ENCODE data around the gene TRIM58. TPM values are rescaled to one million over a fixed set of nuclear protein-coding genes. Genes with fewer than 3 reads are reported as not detected.

The TRIM58 gene
- total RNA-seq, 1 experiment from 2014 or later: not detected

DNA sequence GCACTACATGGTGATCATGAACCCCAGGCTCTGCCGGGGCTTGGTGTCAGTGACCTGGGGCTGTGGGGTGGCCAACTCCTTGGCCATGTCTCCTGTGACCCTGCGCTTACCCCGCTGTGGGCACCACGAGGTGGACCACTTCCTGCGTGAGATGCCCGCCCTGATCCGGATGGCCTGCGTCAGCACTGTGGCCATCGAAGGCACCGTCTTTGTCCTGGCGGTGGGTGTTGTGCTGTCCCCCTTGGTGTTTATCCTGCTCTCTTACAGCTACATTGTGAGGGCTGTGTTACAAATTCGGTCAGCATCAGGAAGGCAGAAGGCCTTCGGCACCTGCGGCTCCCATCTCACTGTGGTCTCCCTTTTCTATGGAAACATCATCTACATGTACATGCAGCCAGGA is 39.0 kb downstream of the TRIM58 start:
- Histone ChIP-seq H4K20me1 (ENCODE audit: insufficient read depth) (no peaks in the 10 kb centered on the region), H3K4me2 (ENCODE audit: low read length) (no peak overlapping the region), H3K79me2 (ENCODE audit: insufficient read depth, low read length) (no peaks in the 10 kb centered on the region), H3K4me1 (ENCODE audit: control insufficient read depth in 1 of 2, insufficient read depth in 2 of 2, low read length in 2 of 2) (no peaks in the 10 kb centered on the region), H3K9me2 (ENCODE audit: insufficient read depth) (no peaks in the 10 kb centered on the region), H3K9me3 (ENCODE audit: control insufficient read depth in 1 of 2, insufficient read depth in 1 of 2, low read depth in 1 of 2, low read length in 2 of 2) (peaks cover 0 to 9% of the 10 kb centered on the region in 2 experiments; a peak in 1 of 4 replicates), H2AFZ (ENCODE audit: low read depth, low read length, poor library complexity, severe bottlenecking) (no peak overlapping the region), H3K36me3 (ENCODE audit: control insufficient read depth in 1 of 2, insufficient read depth in 2 of 2, low read length in 2 of 2) (no peaks in the 10 kb centered on the region), H3K9ac (ENCODE audit: low read length) (no peak overlapping the region), H3K27me3 (ENCODE audit: insufficient read depth, low read length) (no peaks in the 10 kb centered on the region), H3K27ac (ENCODE audit: low read depth, low read length) (no peak overlapping the region), H3K4me3 (replicated peaks in 1 of 2; ENCODE audit: low read depth in 1 of 2, low read length in 2 of 2) (no peak overlapping the region)
- TF ChIP-seq SRF (IDR thresholded peaks at IDR 0.05; ENCODE audit: low read depth): no peak
- no peak for TF ChIP-seq POLR2AphosphoS5 (IDR thresholded peaks at IDR 0.05; ENCODE audit: low read depth, low read length)
- no peak for TF ChIP-seq ELF1 (IDR thresholded peaks at IDR 0.05; ENCODE audit: borderline replicate concordance, low read depth)
- no peak for TF ChIP-seq YY1 (IDR thresholded peaks at IDR 0.05; ENCODE audit: extremely low read depth, insufficient replicate concordance, low read depth, low read length)
- TF ChIP-seq ZFX (IDR thresholded peaks at IDR 0.05): no peak
- TF ChIP-seq RAD21 (IDR thresholded peaks at IDR 0.05; ENCODE audit: low read depth): no peak
- TF ChIP-seq, protein P1, sequence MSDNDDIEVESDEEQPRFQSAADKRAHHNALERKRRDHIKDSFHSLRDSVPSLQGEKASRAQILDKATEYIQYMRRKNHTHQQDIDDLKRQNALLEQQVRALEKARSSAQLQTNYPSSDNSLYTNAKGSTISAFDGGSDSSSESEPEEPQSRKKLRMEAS (IDR thresholded peaks at IDR 0.05): no peak
- TF ChIP-seq, protein P2, sequence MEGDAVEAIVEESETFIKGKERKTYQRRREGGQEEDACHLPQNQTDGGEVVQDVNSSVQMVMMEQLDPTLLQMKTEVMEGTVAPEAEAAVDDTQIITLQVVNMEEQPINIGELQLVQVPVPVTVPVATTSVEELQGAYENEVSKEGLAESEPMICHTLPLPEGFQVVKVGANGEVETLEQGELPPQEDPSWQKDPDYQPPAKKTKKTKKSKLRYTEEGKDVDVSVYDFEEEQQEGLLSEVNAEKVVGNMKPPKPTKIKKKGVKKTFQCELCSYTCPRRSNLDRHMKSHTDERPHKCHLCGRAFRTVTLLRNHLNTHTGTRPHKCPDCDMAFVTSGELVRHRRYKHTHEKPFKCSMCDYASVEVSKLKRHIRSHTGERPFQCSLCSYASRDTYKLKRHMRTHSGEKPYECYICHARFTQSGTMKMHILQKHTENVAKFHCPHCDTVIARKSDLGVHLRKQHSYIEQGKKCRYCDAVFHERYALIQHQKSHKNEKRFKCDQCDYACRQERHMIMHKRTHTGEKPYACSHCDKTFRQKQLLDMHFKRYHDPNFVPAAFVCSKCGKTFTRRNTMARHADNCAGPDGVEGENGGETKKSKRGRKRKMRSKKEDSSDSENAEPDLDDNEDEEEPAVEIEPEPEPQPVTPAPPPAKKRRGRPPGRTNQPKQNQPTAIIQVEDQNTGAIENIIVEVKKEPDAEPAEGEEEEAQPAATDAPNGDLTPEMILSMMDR (IDR thresholded peaks at IDR 0.05 in 2 of 3, conservative IDR thresholded peaks at IDR 0.05 in 1 of 3; ENCODE audit: borderline replicate concordance in 1 of 3, insufficient read depth in 1 of 3, low read depth in 2 of 3, low read length in 2 of 3): no peak
- TF ChIP-seq, protein P3, sequence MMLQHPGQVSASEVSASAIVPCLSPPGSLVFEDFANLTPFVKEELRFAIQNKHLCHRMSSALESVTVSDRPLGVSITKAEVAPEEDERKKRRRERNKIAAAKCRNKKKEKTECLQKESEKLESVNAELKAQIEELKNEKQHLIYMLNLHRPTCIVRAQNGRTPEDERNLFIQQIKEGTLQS (IDR thresholded peaks at IDR 0.05): no peak
- TF ChIP-seq EZH2 (IDR thresholded peaks at IDR 0.05): no peak
- intact Hi-C loops (cut with micrococcal nuclease): no loop called here
- RAD21 ChIA-PET (ENCODE audit: low non-redundant PET in 1 of 2, low total read pairs in 2 of 2, uncharacterized antibody in 2 of 2, unreplicated experiment in 2 of 2): no interaction called here
- POLR2A ChIA-PET: no interaction called here
- DNase-seq (ENCODE audit: low read depth, low spot score) (no peak), ATAC-seq (no peak)
- no TSS peak for BruUV-seq (replicated peaks)
- CTCF ChIA-PET: no interaction called here

Measured in HCT116 (cell line).